Esophagus squamous epithelium (tissue), 4 donors: Measurements from ENCODE around the gene POMC.

Source experiments
- POLR2A ChIP-seq, 4 donors: fragments of 450-650 bp; IDR thresholded peaks; one replicate each; pipeline ENCODE4 v1.6.1; 2017; ENCODE audit warnings: antibody characterized with exemption in 4 of 4, mild to moderate bottlenecking in 4 of 4, moderate library complexity in 3 of 4
- TF ChIP-seq, protein P1 (sequence below), 6 experiments: fragments of 450-650 bp in 4 of 6; fragments of 200-600 bp in 2 of 6; sonication (generic) in 2 of 6; IDR thresholded peaks; one replicate each; pipeline ENCODE4 v1.5.1; 2016 to 2019; ENCODE audit warnings: antibody characterized with exemption in 6 of 6, mild to moderate bottlenecking in 4 of 6, moderate library complexity in 4 of 6

DNA sequence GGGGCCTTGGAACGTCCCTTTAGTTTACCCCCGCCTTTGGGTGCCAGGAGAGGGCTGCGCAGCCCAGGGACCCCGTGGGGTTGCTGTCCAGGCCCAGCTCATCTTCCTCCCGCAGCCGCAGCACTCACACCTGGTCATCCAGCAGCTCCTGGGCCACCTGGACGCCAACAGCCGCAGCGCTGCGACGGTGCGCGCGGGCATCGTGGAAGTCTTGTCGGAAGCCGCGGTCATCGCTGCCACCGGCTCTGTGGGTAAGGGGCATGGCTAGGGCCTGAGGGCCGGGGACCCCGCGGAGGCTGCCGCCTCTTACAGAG is 37.2 kb downstream of the POMC start:
- TF ChIP-seq, protein P1, sequence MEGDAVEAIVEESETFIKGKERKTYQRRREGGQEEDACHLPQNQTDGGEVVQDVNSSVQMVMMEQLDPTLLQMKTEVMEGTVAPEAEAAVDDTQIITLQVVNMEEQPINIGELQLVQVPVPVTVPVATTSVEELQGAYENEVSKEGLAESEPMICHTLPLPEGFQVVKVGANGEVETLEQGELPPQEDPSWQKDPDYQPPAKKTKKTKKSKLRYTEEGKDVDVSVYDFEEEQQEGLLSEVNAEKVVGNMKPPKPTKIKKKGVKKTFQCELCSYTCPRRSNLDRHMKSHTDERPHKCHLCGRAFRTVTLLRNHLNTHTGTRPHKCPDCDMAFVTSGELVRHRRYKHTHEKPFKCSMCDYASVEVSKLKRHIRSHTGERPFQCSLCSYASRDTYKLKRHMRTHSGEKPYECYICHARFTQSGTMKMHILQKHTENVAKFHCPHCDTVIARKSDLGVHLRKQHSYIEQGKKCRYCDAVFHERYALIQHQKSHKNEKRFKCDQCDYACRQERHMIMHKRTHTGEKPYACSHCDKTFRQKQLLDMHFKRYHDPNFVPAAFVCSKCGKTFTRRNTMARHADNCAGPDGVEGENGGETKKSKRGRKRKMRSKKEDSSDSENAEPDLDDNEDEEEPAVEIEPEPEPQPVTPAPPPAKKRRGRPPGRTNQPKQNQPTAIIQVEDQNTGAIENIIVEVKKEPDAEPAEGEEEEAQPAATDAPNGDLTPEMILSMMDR (IDR thresholded peaks at IDR 0.05): no peak
- no peak for TF ChIP-seq POLR2A (IDR thresholded peaks at IDR 0.05)
